ENCODE measurements around the gene CPNE6. TPM values are rescaled to one million over a fixed set of nuclear protein-coding genes. Genes with fewer than 3 reads are reported as not detected.

The CPNE6 gene
- total and polyA plus RNA-seq, 2 of the 8 experiments (the other 6 are each of a cell fraction or from before 2014, with no cell fraction given): 0.05 TPM; not detected in 1

DNA sequence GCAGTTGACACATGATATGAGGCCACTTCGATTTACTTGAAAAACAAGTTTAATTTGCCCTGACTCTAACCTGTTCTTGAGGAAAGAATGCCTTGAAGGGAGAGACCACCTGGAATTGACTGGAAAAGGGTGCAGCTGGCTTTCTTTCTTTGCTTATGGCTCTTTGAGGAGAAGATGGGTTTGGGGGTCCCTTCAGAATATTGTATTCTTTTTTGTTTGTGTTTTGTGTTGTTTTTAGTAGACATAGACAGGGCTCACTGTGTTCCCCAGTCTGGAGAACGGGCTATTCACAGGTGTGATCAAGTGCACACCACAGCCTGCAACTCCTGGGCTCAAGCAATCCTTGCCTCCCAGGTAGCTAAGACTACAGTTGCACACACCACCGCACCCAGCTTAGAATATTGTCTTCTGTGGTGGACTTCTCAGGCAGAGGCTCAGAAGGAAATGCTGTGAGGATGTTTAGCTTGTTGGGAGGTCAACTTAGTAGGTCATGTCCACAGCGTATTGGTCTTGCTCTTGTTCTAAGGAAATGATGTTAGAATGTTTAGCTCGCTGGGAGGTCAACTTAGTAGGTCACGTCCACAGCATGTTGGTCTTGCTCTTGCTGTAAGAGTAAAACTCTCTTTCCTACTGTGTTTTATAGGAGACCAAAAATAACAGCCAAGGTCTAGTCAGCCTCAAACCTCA, 44.9 kb downstream of the CPNE6 start (continued):
- TF ChIP-seq, protein P1, sequence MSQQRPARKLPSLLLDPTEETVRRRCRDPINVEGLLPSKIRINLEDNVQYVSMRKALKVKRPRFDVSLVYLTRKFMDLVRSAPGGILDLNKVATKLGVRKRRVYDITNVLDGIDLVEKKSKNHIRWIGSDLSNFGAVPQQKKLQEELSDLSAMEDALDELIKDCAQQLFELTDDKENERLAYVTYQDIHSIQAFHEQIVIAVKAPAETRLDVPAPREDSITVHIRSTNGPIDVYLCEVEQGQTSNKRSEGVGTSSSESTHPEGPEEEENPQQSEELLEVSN (IDR thresholded peaks at IDR 0.05): no peak
- TF ChIP-seq SP2 (IDR thresholded peaks at IDR 0.05; ENCODE audit: low read length): no peak
- no peak for TF ChIP-seq SAP30 (IDR thresholded peaks at IDR 0.05; ENCODE audit: insufficient read depth, insufficient replicate concordance, low read length)
- TF ChIP-seq ASH2L (IDR thresholded peaks at IDR 0.05; ENCODE audit: low read length): no peak

Data from H1 (cell line).